Stimulated activated CD8-positive, alpha-beta memory T cell treated with anti-CD3 and anti-CD28 coated beads, Interleukin-7, amount 100 ng/mL, for 4 hours (primary cell): Measurements from ENCODE around the gene MLLT3.

Experiments
- DNase-seq, 2 donors: peaks; one replicate each; pipeline ENCODE4 v3.0.0-alpha.2; 2020; ENCODE audit warnings: low read depth in 2 of 2

The MLLT3 gene

GRCh38 chr9:20625003-20625349 is 2.7 kb upstream of the MLLT3 start:
- DNase-seq: no peak

GRCh38 chr9:20624201-20625002 is 2.1 kb upstream of the MLLT3 start:
- DNase-seq: no peak

GRCh38 chr9:20623748-20624124 is 1.4 kb upstream of the MLLT3 start:
- DNase-seq: no peak

GRCh38 chr9:20623021-20623747 is 885 bp upstream of the MLLT3 start:
- peak; percentile 35 to 52 for DNase-seq

GRCh38 chr9:20621471-20622329 is 599 bp downstream of the MLLT3 start:
- DNase-seq: peak; percentile 67 to 73

- peak; percentile 50 to 66 for DNase-seq
These were observed 1.4 kb downstream of the MLLT3 start for GRCh38 chr9:20620650-20621470.

- DNase-seq: no peak
These were observed 2.7 kb downstream of the MLLT3 start for GRCh38 chr9:20619487-20620200.

- DNase-seq: no peak
These were observed 3.9 kb downstream of the MLLT3 start for GRCh38 chr9:20618361-20618802.

GRCh38 chr9:20616808-20617207 is 5.5 kb downstream of the MLLT3 start:
- no peak for DNase-seq

GRCh38 chr9:20614602-20615216 is 7.6 kb downstream of the MLLT3 start:
- DNase-seq: no peak

- no peak for DNase-seq
These were observed 10.5 kb downstream of the MLLT3 start for GRCh38 chr9:20611691-20612287.

GRCh38 chr9:20610591-20610990 is 11.7 kb downstream of the MLLT3 start:
- DNase-seq: no peak

- DNase-seq: no peak
These were observed 13.7 kb downstream of the MLLT3 start for GRCh38 chr9:20608582-20608981.

- no peak for DNase-seq
These were observed 15.6 kb downstream of the MLLT3 start for GRCh38 chr9:20606652-20607051.

GRCh38 chr9:20604562-20604961 is 17.7 kb downstream of the MLLT3 start:
- no peak for DNase-seq

- no peak for DNase-seq
These were observed 18.6 kb downstream of the MLLT3 start for GRCh38 chr9:20603524-20604268.

- no peak for DNase-seq
These were observed 21.0 kb downstream of the MLLT3 start for GRCh38 chr9:20601292-20601691.

- DNase-seq: no peak
These were observed 23.1 kb downstream of the MLLT3 start for GRCh38 chr9:20599195-20599594.

- DNase-seq: no peak
These were observed 23.9 kb downstream of the MLLT3 start for GRCh38 chr9:20598367-20598766.
